Karpas-422 (cell line): Measurements from ENCODE around the gene PICK1. TPM values are rescaled to one million over a fixed set of nuclear protein-coding genes. Genes with fewer than 3 reads are reported as not detected.
"Not testable (repeated sequence)": the region's sequence is repeated elsewhere in the genome, so short reads cannot be mapped to it uniquely, and the experiment has no call there.

Experiments
- DNase-seq: peaks from one replicate; pipeline ENCODE4 v3.0.0-alpha.2; 2015
- H2AFZ ChIP-seq: fragments of 200-600 bp; sonication (generic); 2 replicates; pipeline ENCODE4 v1.6.1; 2014; ENCODE audit warnings: antibody characterized with exemption, low read length, mixed read lengths
- H3K27ac ChIP-seq: fragments of 200-600 bp; sonication (generic); 2 replicates; pipeline ENCODE4 v1.5.1; 2014; ENCODE audit warnings: mild to moderate bottlenecking, low read length, moderate library complexity
- H3K27me3 ChIP-seq: fragments of 200-600 bp; sonication (generic); 2 replicates; pipeline ENCODE4 v1.6.1; 2014; ENCODE audit warnings: low read length, mixed read lengths
- H3K36me3 ChIP-seq: fragments of 200-600 bp; sonication (generic); 2 replicates; pipeline ENCODE4 v1.6.1; 2014; ENCODE audit warnings: low read length, mixed read lengths; ENCODE audit not compliant: insufficient read depth
- H3K4me1 ChIP-seq: fragments of 200-600 bp; sonication (generic); 2 replicates; pipeline ENCODE4 v1.6.1; 2014; ENCODE audit warnings: mild to moderate bottlenecking, low read length, mixed read lengths
- H3K4me2 ChIP-seq: fragments of 200-600 bp; sonication (generic); 2 replicates; pipeline ENCODE4 v1.6.1; 2014; ENCODE audit warnings: low read length, low read depth, mild to moderate bottlenecking; ENCODE audit not compliant: poor library complexity, severe bottlenecking
- H3K4me3 ChIP-seq: fragments of 200-600 bp; sonication (generic); 2 replicates; pipeline ENCODE4 v1.5.1; 2014; ENCODE audit warnings: mild to moderate bottlenecking, antibody characterized with exemption, low read length, mixed read lengths
- H3K79me2 ChIP-seq: fragments of 200-600 bp; sonication (generic); 2 replicates; pipeline ENCODE4 v1.6.1; 2014; ENCODE audit warnings: mild to moderate bottlenecking, low read length, mixed read lengths
- H3K9ac ChIP-seq: fragments of 200-600 bp; sonication (generic); 2 replicates; pipeline ENCODE4 v1.6.0; 2014; ENCODE audit warnings: low read length
- H3K9me2 ChIP-seq: fragments of 200-600 bp; sonication (generic), shearing (Covaris generic); replicated peaks from 2 replicates; pipeline ENCODE4 v1.6.0; 2014; ENCODE audit warnings: mild to moderate bottlenecking, low read length, moderate library complexity; ENCODE audit not compliant: insufficient read depth
- H3K9me3 ChIP-seq: fragments of 300-700, 200-600 bp; sonication (generic); 2 replicates; pipeline ENCODE4 v1.6.1; 2014; ENCODE audit warnings: low read length, mixed read lengths
- H4K20me1 ChIP-seq: fragments of 200-600 bp; sonication (generic); 2 replicates; pipeline ENCODE4 v1.6.1; 2014; ENCODE audit warnings: mild to moderate bottlenecking, antibody characterized with exemption, low read length, low read depth; ENCODE audit not compliant: insufficient read depth
- total RNA-seq: library from RNA; depleted of rRNA; stranded (reverse); fragments of >200 nt; shearing (Covaris generic); gene quantifications from 2 replicates; pipeline ENCODE4 v1.2.3, GENCODE V29; 2014; ENCODE audit warnings: low replicate concordance; rRNA removed

The PICK1 gene
- total RNA-seq, 1 experiment from 2014 or later: 11.0 TPM

DNA sequence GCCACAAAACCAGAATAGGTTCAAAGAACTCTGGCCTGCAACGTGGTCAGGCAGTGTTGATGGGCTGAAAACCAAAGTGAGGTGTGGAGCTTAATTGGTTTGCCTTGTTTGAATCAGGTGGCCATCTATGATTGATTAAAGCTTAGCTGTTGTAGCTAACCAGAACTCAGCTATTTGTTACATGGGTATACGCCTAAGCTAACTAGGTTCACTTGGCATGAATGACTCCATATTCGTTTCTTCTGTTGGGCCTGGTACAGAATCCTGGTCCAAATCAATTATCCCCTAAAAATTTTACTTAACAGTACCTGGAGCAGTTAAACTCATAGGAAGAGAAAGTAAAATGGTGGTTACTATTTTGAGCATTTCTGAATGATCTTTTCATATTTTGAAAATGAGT is 61.0 kb downstream of the PICK1 start:
- no peak overlapping the region for H3K4me2 ChIP-seq
- peaks cover 9% of the 10 kb centered on the region for H3K4me1 ChIP-seq
- no peaks in the 10 kb centered on the region for H4K20me1 ChIP-seq
- no peaks in the 10 kb centered on the region for H3K9me3 ChIP-seq
- H3K36me3 ChIP-seq: no peaks in the 10 kb centered on the region
- no peaks in the 10 kb centered on the region for H3K9me2 ChIP-seq
- H3K9ac ChIP-seq: no peak overlapping the region
- DNase-seq: no peak
- H3K79me2 ChIP-seq: no peaks in the 10 kb centered on the region
- H3K27me3 ChIP-seq: no peaks in the 10 kb centered on the region
- no peak overlapping the region for H3K27ac ChIP-seq
- no peak overlapping the region for H2AFZ ChIP-seq
- no peak overlapping the region for H3K4me3 ChIP-seq

- H3K79me2 ChIP-seq, H3K9me3 ChIP-seq, H3K9me2 ChIP-seq, H3K4me3 ChIP-seq, DNase-seq, H3K4me2 ChIP-seq, H3K4me1 ChIP-seq, H3K36me3 ChIP-seq, H2AFZ ChIP-seq, H3K27ac ChIP-seq, H4K20me1 ChIP-seq, H3K27me3 ChIP-seq, H3K9ac ChIP-seq: not testable (repeated sequence)
These were observed 61.5 kb downstream of the PICK1 start for GRCh38 chr22:38118747-38119146.

DNA sequence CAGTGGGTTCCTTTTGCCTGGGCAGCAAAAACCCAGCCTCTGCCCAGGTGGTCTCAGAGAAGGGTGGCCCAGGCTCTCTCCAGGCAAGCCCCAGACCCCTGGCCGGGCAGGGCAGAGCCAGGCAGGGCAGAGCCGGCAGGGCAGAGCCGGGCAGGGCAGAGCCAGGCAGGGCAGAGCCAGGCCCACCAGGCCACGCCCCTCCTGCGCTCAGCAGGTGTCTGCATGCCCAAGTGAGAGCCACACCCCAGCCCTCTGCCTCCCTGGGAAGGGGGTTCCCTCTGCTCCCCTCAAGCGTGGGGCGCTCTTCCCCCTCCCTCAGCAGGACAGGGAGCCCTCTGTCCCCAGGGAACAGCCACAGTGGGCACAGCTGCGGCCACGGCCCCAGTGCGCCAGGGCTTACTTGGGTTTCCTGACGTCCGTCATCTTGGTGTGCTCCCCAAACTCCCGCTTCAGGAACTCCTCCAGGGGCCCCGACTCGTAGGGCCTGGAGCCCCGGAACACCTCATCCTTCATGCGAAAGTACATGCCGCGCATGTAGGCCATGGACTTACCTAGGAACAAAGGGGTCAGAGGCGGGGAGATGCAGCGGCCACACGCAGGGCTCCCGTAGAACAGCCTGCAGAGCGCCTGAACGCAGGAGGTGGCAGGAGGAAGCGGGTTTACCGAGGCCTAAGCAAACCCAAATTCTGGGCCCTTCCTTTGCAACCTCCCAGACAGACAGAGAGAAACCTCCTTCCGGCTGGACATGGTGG is 63.3 kb downstream of the PICK1 start:
- no peak overlapping the region for H2AFZ ChIP-seq
- H3K27ac ChIP-seq: no peak overlapping the region
- no peaks in the 10 kb centered on the region for H3K4me1 ChIP-seq
- H3K9me2 ChIP-seq: no peaks in the 10 kb centered on the region
- H3K4me2 ChIP-seq: no peak overlapping the region
- DNase-seq: no peak
- H3K9me3 ChIP-seq: no peaks in the 10 kb centered on the region
- H4K20me1 ChIP-seq: no peaks in the 10 kb centered on the region
- no peaks in the 10 kb centered on the region for H3K27me3 ChIP-seq
- no peaks in the 10 kb centered on the region for H3K79me2 ChIP-seq
- no peaks in the 10 kb centered on the region for H3K36me3 ChIP-seq
- H3K9ac ChIP-seq: no peak overlapping the region
- H3K4me3 ChIP-seq: no peak overlapping the region

GRCh38 chr22:38122616-38123015 is 65.4 kb downstream of the PICK1 start:
- DNase-seq: no peak

DNA sequence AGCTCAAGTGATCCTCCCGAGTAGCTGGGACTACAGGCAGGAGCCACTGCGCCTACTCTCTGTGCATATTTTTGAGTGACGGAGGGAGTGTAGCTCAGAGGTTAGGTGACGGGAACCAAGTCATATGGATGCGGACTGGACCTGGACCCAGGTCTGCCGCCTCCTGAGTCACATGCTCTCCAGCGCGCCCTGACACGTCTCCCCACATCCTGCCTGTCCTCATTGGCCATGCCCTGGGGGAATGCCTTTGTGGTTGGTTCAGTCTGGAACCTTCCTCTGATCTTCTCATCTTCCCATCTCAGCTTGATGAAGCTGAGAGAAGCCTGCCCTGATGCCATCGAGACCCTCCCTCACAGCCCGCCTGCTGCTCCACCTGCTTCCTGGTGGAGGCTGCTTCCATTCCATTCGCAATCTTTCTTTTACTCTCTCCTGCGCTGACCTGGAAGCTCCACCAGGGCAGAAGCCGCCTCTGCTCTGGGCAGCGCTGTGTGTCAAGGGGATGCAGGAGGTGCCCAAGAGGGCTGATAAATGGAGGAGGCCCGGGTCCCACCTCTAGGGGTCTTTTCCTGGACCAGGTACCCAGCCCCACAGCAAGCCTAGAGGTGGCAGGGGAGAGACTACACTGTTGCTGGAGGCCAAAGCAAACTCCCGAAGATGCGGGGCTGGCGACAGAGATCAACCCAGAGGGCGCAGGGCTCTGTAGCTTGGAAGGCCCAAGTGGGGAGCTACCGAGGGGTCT is 67.2 kb downstream of the PICK1 start:
- no peak for DNase-seq
- no peaks in the 10 kb centered on the region for H4K20me1 ChIP-seq

More at GRCh38 chr22:38122616-38123015, 65.4 kb downstream of the PICK1 start:
- H3K9ac ChIP-seq: no peak overlapping the region
- H3K27me3 ChIP-seq: no peaks in the 10 kb centered on the region
- H3K9me3 ChIP-seq: no peaks in the 10 kb centered on the region
- H3K9me2 ChIP-seq: no peaks in the 10 kb centered on the region
- no peaks in the 10 kb centered on the region for H3K79me2 ChIP-seq
- no peaks in the 10 kb centered on the region for H4K20me1 ChIP-seq
- H3K36me3 ChIP-seq: no peaks in the 10 kb centered on the region
- no peak overlapping the region for H3K4me3 ChIP-seq
- no peaks in the 10 kb centered on the region for H3K4me1 ChIP-seq
- H3K27ac ChIP-seq: no peak overlapping the region
- H2AFZ ChIP-seq: no peak overlapping the region
- H3K4me2 ChIP-seq: no peak overlapping the region

GRCh38 chr22:38125038-38125610 is 67.9 kb downstream of the PICK1 start:
- Histone ChIP-seq H3K4me3 (no peak overlapping the region), H3K4me1 (no peaks in the 10 kb centered on the region), H3K27me3 (no peaks in the 10 kb centered on the region), H3K27ac (no peak overlapping the region), H3K9me2 (no peaks in the 10 kb centered on the region), H2AFZ (no peak overlapping the region), H3K79me2 (no peaks in the 10 kb centered on the region), H3K9ac (no peak overlapping the region), H3K9me3 (no peaks in the 10 kb centered on the region), H3K4me2 (no peak overlapping the region), H3K36me3 (no peaks in the 10 kb centered on the region), H4K20me1 (no peaks in the 10 kb centered on the region)
- DNase-seq: no peak

More for the DNA sequence above, 67.2 kb downstream of the PICK1 start:
- Histone ChIP-seq H3K27ac (no peak overlapping the region), H3K79me2 (no peaks in the 10 kb centered on the region), H3K9me2 (no peaks in the 10 kb centered on the region), H3K4me3 (no peak overlapping the region), H3K9ac (no peak overlapping the region), H3K9me3 (no peaks in the 10 kb centered on the region), H3K4me2 (no peak overlapping the region), H3K27me3 (no peaks in the 10 kb centered on the region), H2AFZ (no peak overlapping the region), H3K4me1 (no peaks in the 10 kb centered on the region), H3K36me3 (no peaks in the 10 kb centered on the region)

Other genes starting within 250 kb of the PICK1 start
- 36.6 and 87.8 TPM in 2 replicates for gene GCAT, start 249.5 kb upstream of the PICK1 start, total RNA-seq
- not detected in 2 replicates for gene GALR3, start 234.0 kb upstream of the PICK1 start, total RNA-seq
- 25.6 and 30.1 TPM in 2 replicates for gene ANKRD54, start 213.1 kb upstream of the PICK1 start, total RNA-seq
- 363 and 488 TPM in 2 replicates for gene EIF3L, start 208.0 kb upstream of the PICK1 start, total RNA-seq
- gene MICALL1, start 151.1 kb upstream of the PICK1 start, total RNA-seq: 14.3 and 25.2 TPM in 2 replicates
- not detected in 2 replicates for gene C22orf23, start 103.8 kb upstream of the PICK1 start, total RNA-seq
- 41.9 and 189 TPM in 2 replicates for gene POLR2F, start 103.7 kb upstream of the PICK1 start, total RNA-seq
- gene SOX10, start 72.8 kb upstream of the PICK1 start, total RNA-seq: not detected in 2 replicates
- gene SLC16A8, start 26.8 kb downstream of the PICK1 start, total RNA-seq: not detected in 2 replicates
- 0.22 and 0.43 TPM in 2 replicates for gene BAIAP2L2, start 53.3 kb downstream of the PICK1 start, total RNA-seq
- gene PLA2G6, start 124.4 kb downstream of the PICK1 start, total RNA-seq: 76.6 and 88.0 TPM in 2 replicates
- 2.9 and 9.0 TPM in 2 replicates for gene MAFF, start 144.6 kb downstream of the PICK1 start, total RNA-seq
- 5.1 and 7.4 TPM in 2 replicates for gene TMEM184B, start 215.6 kb downstream of the PICK1 start, total RNA-seq